ENCODE data around the gene HSD17B10.
"Not testable (repeated sequence)": the region's sequence is repeated elsewhere in the genome, so short reads cannot be mapped to it uniquely, and the experiment has no call there.

The HSD17B10 gene

DNA sequence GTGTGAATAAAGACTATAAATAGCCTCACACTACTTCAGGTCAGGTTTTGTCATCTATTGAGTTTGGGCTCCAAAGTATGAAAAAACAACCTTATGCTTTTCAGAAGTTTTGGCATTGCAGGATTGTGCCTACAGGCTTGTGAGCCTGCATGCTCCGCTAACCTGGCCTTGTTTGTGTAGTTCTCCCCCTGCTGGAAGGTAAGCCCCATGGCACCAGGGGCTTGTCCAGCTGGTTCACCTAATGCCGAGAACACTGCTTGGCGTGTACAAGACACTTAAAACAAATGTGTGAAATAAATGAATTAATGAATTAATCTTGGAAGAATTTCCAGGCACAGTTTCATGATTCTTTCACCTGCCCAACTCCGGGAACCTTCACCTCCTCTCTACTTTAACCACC, 1.8 kb upstream of the HSD17B10 start:
- peak; percentile 78 for DNase-seq

GRCh38 chrX:53430231-53430630, 3.9 kb downstream of the HSD17B10 start:
- no peak for DNase-seq

GRCh38 chrX:53429755-53430154, 4.4 kb downstream of the HSD17B10 start:
- DNase-seq: no peak

- no peak for DNase-seq
These were observed 11.3 kb downstream of the HSD17B10 start, which contains the start of gene RIBC1 for GRCh38 chrX:53422861-53423306. RIBC1 (plus strand) TSS chrX:53422873; CDS start chrX:53426277, 3,404 bp downstream.

DNA sequence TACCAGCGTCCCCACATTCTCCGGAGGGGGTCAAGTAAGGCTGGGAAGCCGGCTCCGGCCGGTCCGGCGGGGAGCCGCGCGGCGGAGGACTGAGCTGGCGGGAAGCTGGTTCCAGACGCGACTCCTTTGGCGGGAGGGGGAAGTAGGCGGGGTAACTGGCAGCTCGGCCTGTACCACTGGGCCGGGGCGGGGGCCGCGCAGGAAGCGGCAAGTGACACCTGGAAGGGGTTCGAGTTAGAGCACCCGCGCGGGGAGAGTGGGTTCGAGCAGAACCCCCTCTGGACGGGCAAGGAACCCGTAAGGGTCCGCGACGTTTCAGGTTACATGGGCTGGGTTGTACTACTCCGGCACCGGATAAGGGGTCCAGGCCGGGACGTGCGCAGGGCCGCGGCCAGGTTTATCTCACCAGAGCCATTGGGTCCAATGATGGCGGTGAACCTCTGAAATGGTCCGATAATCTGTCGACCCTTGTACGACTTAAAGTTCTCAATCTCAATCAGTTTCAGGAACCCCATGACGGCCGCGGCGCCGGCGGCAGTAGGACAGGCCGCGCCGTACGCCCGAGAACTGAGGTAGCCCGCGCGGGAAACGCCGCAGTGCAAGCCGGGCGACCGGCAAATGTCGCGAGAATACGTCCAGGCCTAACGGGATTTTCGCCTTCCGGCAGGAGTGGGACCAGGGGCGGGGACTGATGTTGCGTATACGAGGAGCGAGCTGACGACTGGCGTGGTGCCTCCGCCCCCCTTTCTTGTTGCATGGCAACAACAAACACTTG, 11.9 kb downstream of the HSD17B10 start, which contains the start of gene SMC1A:
Gene SMC1A (minus strand): TSS at position 569 of the 775 bp plus-strand sequence. CDS start 54 bp downstream, at position 515.
- peak; percentile 99 for DNase-seq

GRCh38 chrX:53421772-53422085, 12.4 kb downstream of the HSD17B10 start:
- DNase-seq: no peak

- DNase-seq: no peak
These were observed 13.0 kb downstream of the HSD17B10 start for GRCh38 chrX:53421125-53421524.

DNA sequence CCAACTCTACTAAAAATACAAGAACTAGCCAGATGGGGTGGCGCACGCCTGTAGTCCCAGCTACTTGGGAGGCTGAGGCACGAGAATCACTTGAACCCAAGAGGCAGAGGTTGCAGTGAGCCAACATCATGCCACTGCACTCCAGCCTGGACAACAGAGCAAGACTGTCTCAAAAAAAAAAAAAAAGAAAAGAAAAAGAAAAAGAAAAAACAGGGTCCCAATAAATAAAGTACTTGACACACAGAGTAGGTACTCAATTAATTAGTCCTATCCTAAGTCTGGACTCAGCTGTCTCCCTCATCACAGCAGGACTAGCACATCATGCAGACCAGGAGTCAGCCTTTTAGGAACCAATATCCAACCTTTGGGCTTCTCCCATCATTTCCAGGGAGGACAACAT, 13.8 kb downstream of the HSD17B10 start:
- DNase-seq: not testable (repeated sequence)

DNA sequence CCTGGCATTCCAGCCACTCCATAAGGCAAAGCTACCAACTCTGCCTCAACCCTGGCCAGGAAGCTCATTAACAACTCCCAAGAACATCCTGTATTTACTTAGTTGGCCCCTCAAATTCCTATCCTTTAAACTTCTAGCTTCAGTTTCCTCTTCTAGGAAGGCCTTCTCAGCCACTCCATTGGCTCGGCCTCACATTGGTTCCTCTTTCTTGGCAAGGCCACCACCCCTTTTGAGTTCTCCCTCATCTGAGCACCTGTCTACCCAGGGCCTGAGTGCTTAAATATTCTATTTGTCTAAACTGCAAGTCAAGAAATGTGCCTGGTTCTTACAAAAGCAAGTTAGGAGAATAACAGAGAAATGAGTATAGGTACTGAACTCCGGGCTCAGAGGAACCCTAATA, 21.7 kb downstream of the HSD17B10 start:
- DNase-seq: no peak

- no peak for DNase-seq
These were observed 30.6 kb downstream of the HSD17B10 start for GRCh38 chrX:53403535-53403934.

GRCh38 chrX:53398216-53398615, 36.0 kb downstream of the HSD17B10 start:
- DNase-seq: no peak

DNA sequence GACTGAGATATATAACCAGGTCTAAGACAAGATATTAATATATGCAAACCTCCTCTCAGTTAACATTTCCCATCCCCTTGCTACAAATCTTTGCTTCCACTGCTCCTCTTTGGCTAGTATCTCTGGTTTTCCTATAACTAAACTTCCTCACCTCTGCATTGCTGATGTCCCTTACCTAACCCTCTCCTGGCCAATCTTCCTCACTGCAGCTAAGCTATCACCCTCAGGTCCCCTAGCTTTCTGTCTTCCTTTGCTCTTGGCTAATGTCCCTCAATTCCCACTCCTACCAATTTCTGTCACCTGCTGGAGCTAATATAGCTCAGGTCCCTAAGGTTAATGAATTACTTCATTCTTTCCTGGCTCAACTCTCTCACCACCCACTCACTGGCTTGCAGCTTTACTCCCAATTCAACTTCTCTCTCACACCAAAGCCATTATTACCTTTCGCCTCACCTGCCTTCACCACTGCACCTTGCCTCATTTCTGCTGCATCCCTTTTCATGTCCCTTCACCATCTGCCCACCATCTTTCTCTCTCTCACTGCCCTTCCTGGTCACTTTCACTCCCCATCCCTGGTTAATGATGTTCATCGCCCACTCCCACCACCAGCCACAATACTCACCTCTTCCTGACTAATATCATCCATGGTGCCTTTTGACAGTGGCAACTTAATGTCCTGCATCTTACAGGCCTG, 38.4 kb downstream of the HSD17B10 start:
- DNase-seq: no peak

DNA sequence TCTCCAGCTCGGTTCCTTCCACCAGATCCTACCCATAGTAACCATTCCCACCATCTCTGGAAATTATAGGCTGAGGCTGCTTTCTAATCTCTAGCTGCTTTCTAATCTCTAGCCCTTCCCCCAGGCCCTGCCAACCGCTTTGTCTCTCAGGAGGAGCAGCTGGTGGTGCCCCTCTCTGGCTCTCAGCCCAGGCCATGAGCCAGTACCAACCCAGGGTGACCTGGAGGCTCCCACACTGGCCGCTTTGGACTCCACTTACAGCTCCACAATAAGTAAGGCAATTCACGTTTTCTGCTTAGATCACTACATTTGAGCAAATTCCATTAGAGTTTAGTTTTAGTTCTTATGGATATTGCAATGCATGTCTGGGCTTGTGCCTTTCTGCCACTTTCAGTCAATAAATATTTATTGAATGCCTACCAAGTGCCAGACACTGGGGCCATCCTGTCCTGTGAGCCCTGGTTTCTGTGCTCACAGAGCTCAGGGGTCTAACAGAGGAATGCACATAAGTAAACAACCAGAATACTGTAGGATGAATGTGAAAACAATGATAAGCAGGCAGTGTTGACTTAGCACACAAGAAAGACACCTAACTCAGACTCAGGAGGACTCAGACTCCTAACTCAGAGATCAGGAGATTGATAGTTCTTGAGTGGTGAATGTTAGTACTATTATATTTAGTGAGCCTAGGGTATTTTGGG, 50.6 kb downstream of the HSD17B10 start:
- DNase-seq: no peak
